C4-2B (cell line): ENCODE results near the gene ATP5F1D.

Source experiments
- ZFX ChIP-seq: fragments of 450-650 bp; IDR thresholded peaks from 2 replicates; pipeline ENCODE4 v1.6.1; 2017
- TF ChIP-seq, protein P1 (sequence below): fragments of 450-650 bp; conservative IDR thresholded peaks from 2 replicates; pipeline ENCODE4 v1.5.1; 2017; ENCODE audit warnings: mild to moderate bottlenecking

DNA sequence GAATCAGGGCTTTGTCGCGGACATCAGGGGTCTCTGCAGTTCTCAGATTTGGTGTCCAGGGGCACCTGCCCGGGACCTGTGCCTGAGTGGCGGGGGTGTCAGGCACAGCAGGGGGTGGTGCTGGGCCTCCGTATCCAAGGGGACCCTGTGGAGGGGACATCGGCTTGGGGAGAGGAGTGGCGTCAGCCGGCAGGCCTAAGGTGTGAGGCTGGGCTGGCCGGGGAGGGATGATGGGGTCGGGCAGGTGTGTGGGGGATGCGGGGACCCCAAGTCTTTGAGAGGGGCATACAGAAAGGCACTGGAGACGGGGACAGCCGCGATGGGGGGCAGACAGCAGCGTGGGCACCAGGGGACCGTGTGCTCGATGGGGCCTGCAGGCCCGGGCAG is 46.7 kb downstream of the ATP5F1D start:
- TF ChIP-seq, protein P1, sequence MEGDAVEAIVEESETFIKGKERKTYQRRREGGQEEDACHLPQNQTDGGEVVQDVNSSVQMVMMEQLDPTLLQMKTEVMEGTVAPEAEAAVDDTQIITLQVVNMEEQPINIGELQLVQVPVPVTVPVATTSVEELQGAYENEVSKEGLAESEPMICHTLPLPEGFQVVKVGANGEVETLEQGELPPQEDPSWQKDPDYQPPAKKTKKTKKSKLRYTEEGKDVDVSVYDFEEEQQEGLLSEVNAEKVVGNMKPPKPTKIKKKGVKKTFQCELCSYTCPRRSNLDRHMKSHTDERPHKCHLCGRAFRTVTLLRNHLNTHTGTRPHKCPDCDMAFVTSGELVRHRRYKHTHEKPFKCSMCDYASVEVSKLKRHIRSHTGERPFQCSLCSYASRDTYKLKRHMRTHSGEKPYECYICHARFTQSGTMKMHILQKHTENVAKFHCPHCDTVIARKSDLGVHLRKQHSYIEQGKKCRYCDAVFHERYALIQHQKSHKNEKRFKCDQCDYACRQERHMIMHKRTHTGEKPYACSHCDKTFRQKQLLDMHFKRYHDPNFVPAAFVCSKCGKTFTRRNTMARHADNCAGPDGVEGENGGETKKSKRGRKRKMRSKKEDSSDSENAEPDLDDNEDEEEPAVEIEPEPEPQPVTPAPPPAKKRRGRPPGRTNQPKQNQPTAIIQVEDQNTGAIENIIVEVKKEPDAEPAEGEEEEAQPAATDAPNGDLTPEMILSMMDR: no peak
- no peak for TF ChIP-seq ZFX
